Endothelial cell of umbilical vein (primary cell): Measurements from ENCODE around the gene MTF1. TPM values are rescaled to one million over a fixed set of nuclear protein-coding genes. Genes with fewer than 3 reads are reported as not detected.

ENCODE experiments used
- BruUV-seq: library from RNA; stranded (reverse); fragments of 400-500 nt; replicated peaks from 2 replicates; lab custom pipeline; 2021; lab: Mats Ljungman, UMichigan
- CTCF ChIA-PET: fragments of 300-600, 350-600 bp; sonication (Branson Sonifier 250); formaldehyde crosslinking; loops from one replicate; lab custom pipeline; 2021; ENCODE audit warnings: antibody characterized with exemption, inconsistent platforms; lab: Charles Lee
- POLR2A ChIA-PET: fragments of 300-600, 350-600 bp; sonication (Branson Sonifier 250); formaldehyde crosslinking; loops from one replicate; lab custom pipeline; 2021; ENCODE audit warnings: antibody characterized with exemption, inconsistent platforms; lab: Charles Lee
- DNase-seq: peaks from one replicate; pipeline ENCODE4 v3.0.0-alpha.2; 2011; ENCODE audit warnings: low read depth, low spot score
- FAIRE-seq: peaks from 2 replicates; lab custom pipeline; 2011; peaks lifted over from hg19 to GRCh38; lab: Jason Lieb, UNC
- H2AFZ ChIP-seq: 2 replicates; pipeline ENCODE4 v1.6.0; 2012; ENCODE audit warnings: low read depth, low read length, control low read depth, inconsistent platforms
- H3K27ac ChIP-seq: 2 replicates; pipeline ENCODE4 v1.5.1; 2011; ENCODE audit warnings: low read depth, mild to moderate bottlenecking, control low read depth, low read length, moderate library complexity; ENCODE audit not compliant: insufficient read depth
- H3K27me3 ChIP-seq, 2 experiments: 2 replicates each; pipeline versions ENCODE4 v1.6.0 to v1.6.1; 2011; ENCODE audit warnings: low read length in 2 of 2, mixed read lengths in 1 of 2; ENCODE audit not compliant: control insufficient read depth in 2 of 2, insufficient read depth in 2 of 2
- H3K36me3 ChIP-seq, 2 experiments: 2 replicates in 1 of 2; 3 replicates in 1 of 2; pipeline ENCODE4 v1.5.1; 2011; ENCODE audit warnings: low read length in 2 of 2, mild to moderate bottlenecking in 1 of 2, moderate library complexity in 1 of 2; ENCODE audit not compliant: control insufficient read depth in 2 of 2, insufficient read depth in 2 of 2; ENCODE audit errors: extremely low read depth in 1 of 2
- H3K4me1 ChIP-seq: 3 replicates; pipeline ENCODE4 v1.5.1; 2011; ENCODE audit warnings: mild to moderate bottlenecking, low read length; ENCODE audit not compliant: control insufficient read depth, insufficient read depth; ENCODE audit errors: extremely low read depth
- H3K4me2 ChIP-seq: 2 replicates; pipeline ENCODE4 v1.6.1; 2011; ENCODE audit warnings: low read length, control low read depth, mixed read lengths; ENCODE audit not compliant: insufficient read depth
- H3K4me3 ChIP-seq, 3 experiments: fragments of 200-600 bp in 1 of 3; sonication (generic), shearing (Covaris generic) in 1 of 3; replicated peaks in 1 of 3; 2 replicates each; pipeline ENCODE4 v1.5.1; 2011 to 2016; ENCODE audit warnings: control low read depth in 3 of 3, low read length in 3 of 3, mild to moderate bottlenecking in 2 of 3, inconsistent platforms in 1 of 3, low read depth in 1 of 3, moderate library complexity in 1 of 3; ENCODE audit not compliant: insufficient read depth in 1 of 3
- H3K79me2 ChIP-seq: 2 replicates; pipeline ENCODE4 v1.6.0; 2012; ENCODE audit warnings: low read length, inconsistent platforms; ENCODE audit not compliant: control insufficient read depth, insufficient read depth
- H3K9ac ChIP-seq: replicated peaks from 2 replicates; pipeline ENCODE3; 2011; ENCODE audit warnings: low read length, control low read depth; ENCODE audit not compliant: insufficient read depth; ENCODE audit errors: extremely low read depth
- H3K9me1 ChIP-seq: replicated peaks from 3 replicates; pipeline ENCODE4 v1.6.0; 2011; ENCODE audit warnings: mild to moderate bottlenecking, low read length; ENCODE audit not compliant: control insufficient read depth, insufficient read depth; ENCODE audit errors: extremely low read depth
- H3K9me3 ChIP-seq: replicated peaks from 2 replicates; pipeline ENCODE4 v1.5.1; 2012; ENCODE audit warnings: low read length, inconsistent platforms; ENCODE audit not compliant: control insufficient read depth, insufficient read depth
- H4K20me1 ChIP-seq: replicated peaks from 2 replicates; pipeline ENCODE3; 2011; ENCODE audit warnings: mild to moderate bottlenecking, low read length; ENCODE audit not compliant: control insufficient read depth, insufficient read depth; ENCODE audit errors: extremely low read depth
- CTCF ChIP-seq, 2 donors: IDR thresholded peaks; 1 replicate in 1 of 2; 2 replicates in 1 of 2; pipeline ENCODE4 v1.5.1; 2011; ENCODE audit warnings: low read length in 2 of 2, mild to moderate bottlenecking in 2 of 2, moderate library complexity in 2 of 2, control low read depth in 1 of 2, inconsistent platforms in 1 of 2, low read depth in 1 of 2; ENCODE audit not compliant: insufficient read depth in 1 of 2; ENCODE audit errors: extremely low read depth in 1 of 2
- EZH2 ChIP-seq: IDR thresholded peaks from 2 replicates; pipeline ENCODE4 v1.6.1; 2012; ENCODE audit warnings: borderline replicate concordance, low read depth, mild to moderate bottlenecking, moderate library complexity, low read length, inconsistent platforms; ENCODE audit not compliant: severe bottlenecking
- FOS ChIP-seq: IDR thresholded peaks from 2 replicates; pipeline ENCODE4 v1.6.1; 2011; ENCODE audit warnings: mild to moderate bottlenecking, low read length, moderate library complexity, borderline replicate concordance; ENCODE audit not compliant: insufficient read depth
- GATA2 ChIP-seq: IDR thresholded peaks from 2 replicates; pipeline ENCODE4 v1.7.0; 2011; ENCODE audit warnings: low read depth, mild to moderate bottlenecking, moderate library complexity, mixed read lengths, low read length; ENCODE audit not compliant: insufficient read length, insufficient read depth
- JUN ChIP-seq: IDR thresholded peaks from 2 replicates; pipeline ENCODE4 v1.6.1; 2011; ENCODE audit warnings: borderline replicate concordance, low read depth; ENCODE audit not compliant: insufficient read length, insufficient read depth
- MAX ChIP-seq: IDR thresholded peaks from 2 replicates; pipeline ENCODE4 v1.6.1; 2011; ENCODE audit not compliant: insufficient read depth, insufficient read length
- MYC ChIP-seq: IDR thresholded peaks from one replicate; pipeline ENCODE4 v1.6.1; 2011; ENCODE audit warnings: mild to moderate bottlenecking, low read depth, low read length
- POLR2A ChIP-seq: IDR thresholded peaks from 2 replicates; pipeline ENCODE4 v1.6.1; 2012; ENCODE audit warnings: low read depth, mild to moderate bottlenecking, control low read depth, low read length
- POLR2AphosphoS5 ChIP-seq: IDR thresholded peaks from 2 replicates; pipeline ENCODE4 v1.6.1; 2012; ENCODE audit warnings: low read depth, mild to moderate bottlenecking, control low read depth, low read length, moderate library complexity; ENCODE audit not compliant: insufficient read depth
- dilution Hi-C: fragments of 300-500 bp; cut with MboI; formaldehyde crosslinking; loops from one replicate; pipeline ENCODE4 v1.15.0; 2019; ENCODE audit warnings: low sequenced_read_pairs; ENCODE audit not compliant: extremely low pct_ligation_motif_present
- intact Hi-C: fragments of 100-400 bp; cut with micrococcal nuclease; formaldehyde crosslinking; loops from one replicate; pipeline ENCODE4 v1.10.0; 2022
- polyA plus RNA-seq, 4 experiments: library from polyadenylated mRNA; depleted of rRNA in 3 of 4; stranded (reverse) in 3 of 4; unstranded in 1 of 4; fragments of >200 nt; gene quantifications; 2 replicates each; pipeline versions ENCODE4 v1.2.1 to v1.2.3, GENCODE V29; 2011 to 2012; ENCODE audit warnings: missing spikeins in 1 of 4
- total RNA-seq: library from RNA; stranded (reverse); gene quantifications from 2 replicates; pipeline ENCODE4 v1.2.3, GENCODE V29; 2021

The MTF1 gene
- total and polyA plus RNA-seq, 2 donors (not counting 3 experiments of a cell fraction or from before 2014, with no cell fraction given), result 4.9 to 18.5 TPM

- H3K36me3 ChIP-seq, result peaks cover 0 to 1% of the 10 kb centered on the region in 2 experiments
- no peaks in the 10 kb centered on the region for H3K27me3 ChIP-seq
- no peak overlapping the region for H3K4me2 ChIP-seq
- no peak overlapping the region for H2AFZ ChIP-seq
- no peak overlapping the region for H3K4me3 ChIP-seq
- CTCF ChIA-PET, result interaction anchor here (1.9 kb wide), 1 partner anchor 13 kb away, joined by 10 read pairs; the partner anchor contains the start of gene MTF1
- intact Hi-C loops (no loop called here), dilution Hi-C loops (no loop called here)
- H3K9ac ChIP-seq, result no peak overlapping the region
- POLR2A ChIA-PET, result no interaction called here
- no TSS peak for BruUV-seq
- peaks cover 10% of the 10 kb centered on the region for H3K4me1 ChIP-seq
- H3K9me3 ChIP-seq, result no peaks in the 10 kb centered on the region
- FAIRE-seq (no peak), DNase-seq (no peak)
- H3K27ac ChIP-seq, result no peak overlapping the region
- no peaks in the 10 kb centered on the region for H3K9me1 ChIP-seq
- H3K79me2 ChIP-seq, result peaks cover 53% of the 10 kb centered on the region
- H4K20me1 ChIP-seq, result peaks cover 2% of the 10 kb centered on the region
- no peak for TF ChIP-seq FOS
- no peak for TF ChIP-seq CTCF (IDR thresholded peaks at IDR 0.05; ENCODE audit: extremely low read depth in 1 of 2, insufficient read depth in 1 of 2, low read depth in 1 of 2, low read length in 2 of 2)
- no peak for TF ChIP-seq POLR2A
- TF ChIP-seq MAX, result no peak
- TF ChIP-seq MYC, result no peak
- no peak for TF ChIP-seq POLR2AphosphoS5
- TF ChIP-seq EZH2, result no peak
- TF ChIP-seq GATA2, result no peak
- TF ChIP-seq JUN, result no peak
Observed at GRCh38 chr1:37846647-37847339, 12.6 kb downstream of the MTF1 start.
